ENCODE data around the gene LSR.

LSR gene

DNA sequence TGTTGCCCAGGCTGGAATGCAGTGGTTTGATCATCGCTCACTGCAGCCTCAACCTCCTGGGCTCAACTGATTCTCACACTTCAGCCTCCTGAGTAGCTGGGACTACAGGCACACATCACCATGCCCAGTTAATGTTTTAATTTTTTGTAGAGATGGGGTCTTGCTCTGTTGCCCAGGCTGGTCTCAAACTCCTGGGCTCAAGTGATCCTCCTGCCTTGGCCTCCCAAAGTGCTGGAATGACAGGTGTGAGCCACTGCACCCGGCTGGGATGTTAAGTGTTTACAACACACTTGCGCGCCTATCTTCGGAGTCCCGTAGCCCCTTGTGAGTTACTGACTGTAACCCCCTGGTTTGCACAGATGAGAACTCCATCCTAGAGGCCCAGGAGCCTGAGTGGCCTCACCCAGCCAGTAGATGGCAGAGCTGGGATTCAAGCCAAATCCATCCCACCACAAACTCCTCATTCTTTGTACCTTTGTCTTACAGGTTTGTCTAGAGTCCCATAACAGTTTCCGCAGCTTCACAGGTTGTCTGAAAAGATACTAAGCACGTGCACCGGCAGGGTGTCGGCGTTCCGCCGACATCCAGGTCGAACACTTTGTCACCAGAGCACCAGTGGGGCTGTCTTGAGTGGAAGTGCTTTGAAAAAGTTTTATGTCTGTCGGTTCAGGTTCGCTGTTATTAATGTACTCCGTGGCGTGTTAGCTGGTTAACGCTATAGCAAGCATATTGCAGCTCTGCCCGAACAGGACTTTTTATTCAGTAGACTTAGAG, 57.9 kb downstream of the LSR start:
- DNase-seq, result no peak

DNA sequence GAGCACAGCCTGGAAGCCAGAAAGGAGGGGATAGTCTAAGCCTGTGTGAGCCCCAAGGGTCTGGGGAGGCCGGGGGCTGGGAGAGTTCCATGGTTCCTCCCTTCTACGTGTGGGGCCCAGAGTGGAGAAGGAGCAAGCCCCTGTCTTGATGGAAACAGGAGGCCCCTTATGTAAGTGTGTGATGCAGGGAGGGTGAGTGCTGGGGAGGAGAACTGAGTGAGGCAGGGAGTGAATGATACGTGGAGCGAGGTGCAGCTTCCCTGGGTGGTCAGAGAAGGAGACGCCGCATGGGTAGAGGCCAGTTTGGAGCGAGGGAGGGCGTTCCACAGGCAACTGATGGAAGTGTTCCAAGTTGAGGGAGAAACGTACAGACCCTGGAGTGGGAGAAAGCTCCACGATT, 59.1 kb downstream of the LSR start:
- DNase-seq, result no peak

DNA sequence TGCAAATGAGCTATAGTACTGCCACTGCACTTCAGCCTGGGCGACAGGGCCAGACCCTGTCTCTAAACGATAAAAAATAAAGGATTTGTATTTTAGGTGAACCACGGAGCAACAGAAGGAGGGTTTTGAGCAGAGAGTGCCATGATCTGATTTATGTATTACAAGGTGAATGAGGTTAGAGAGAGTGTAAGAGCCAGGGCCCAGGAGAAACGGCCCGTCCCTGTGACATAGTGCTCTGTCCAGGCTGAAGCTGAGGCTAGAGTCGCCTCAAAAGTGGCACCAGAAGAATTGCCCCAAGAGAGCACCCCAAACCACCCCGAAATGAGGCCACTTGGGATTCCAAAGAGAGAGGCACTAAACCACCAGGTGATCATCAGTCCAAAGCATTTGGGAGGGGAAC, 60.1 kb downstream of the LSR start:
- DNase-seq, result no peak

DNA sequence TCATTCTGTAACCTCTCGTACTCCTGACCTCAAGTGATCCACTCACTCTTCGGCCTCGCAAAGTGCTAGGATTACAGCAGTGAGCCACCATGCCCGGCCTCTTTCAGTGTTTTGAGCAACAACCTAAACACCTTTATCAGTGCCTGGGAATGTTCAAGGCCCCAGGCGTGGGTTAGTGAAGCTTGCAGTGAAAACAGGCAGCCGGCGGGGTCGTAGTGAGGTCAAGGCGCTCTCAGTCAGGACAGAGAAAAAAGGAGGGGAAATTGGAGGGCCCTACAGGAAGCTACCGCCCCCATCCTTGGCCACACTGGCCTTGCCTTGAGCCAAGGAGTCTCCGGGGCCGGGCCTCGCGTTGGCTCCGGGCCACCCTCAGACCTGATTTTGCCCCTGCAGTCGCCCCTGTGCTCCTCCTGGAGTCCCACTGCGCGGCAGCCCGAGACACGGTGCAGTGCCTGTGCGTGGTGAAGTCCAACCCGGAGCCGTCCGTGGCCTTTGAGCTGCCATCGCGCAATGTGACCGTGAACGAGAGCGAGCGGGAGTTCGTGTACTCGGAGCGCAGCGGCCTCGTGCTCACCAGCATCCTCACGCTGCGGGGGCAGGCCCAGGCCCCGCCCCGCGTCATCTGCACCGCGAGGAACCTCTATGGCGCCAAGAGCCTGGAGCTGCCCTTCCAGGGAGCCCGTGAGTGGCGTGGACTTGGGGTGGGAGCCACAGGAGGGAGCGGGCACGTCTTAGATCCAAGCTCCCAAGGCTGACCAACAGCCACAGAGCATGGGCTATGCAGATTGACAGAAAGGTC, 60.9 kb downstream of the LSR start:
- no peak for DNase-seq

DNA sequence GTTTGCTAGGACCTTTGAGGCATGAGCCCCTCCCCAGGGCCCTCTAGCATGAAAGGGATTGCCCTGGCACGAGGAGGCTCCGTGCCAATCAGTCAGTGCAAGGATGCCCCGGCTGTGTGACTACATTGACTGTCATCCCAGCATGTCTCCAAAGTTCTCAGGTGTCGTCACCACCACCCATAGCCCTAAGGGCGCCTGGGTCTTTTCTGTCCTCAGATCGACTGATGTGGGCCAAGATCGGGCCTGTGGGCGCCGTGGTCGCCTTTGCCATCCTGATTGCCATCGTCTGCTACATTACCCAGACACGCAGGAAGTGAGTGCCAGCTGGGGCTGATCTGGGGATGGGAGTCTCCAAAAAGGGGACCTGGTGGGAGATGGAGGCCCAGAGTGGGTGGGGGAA, 61.5 kb downstream of the LSR start:
- no peak for DNase-seq

DNA sequence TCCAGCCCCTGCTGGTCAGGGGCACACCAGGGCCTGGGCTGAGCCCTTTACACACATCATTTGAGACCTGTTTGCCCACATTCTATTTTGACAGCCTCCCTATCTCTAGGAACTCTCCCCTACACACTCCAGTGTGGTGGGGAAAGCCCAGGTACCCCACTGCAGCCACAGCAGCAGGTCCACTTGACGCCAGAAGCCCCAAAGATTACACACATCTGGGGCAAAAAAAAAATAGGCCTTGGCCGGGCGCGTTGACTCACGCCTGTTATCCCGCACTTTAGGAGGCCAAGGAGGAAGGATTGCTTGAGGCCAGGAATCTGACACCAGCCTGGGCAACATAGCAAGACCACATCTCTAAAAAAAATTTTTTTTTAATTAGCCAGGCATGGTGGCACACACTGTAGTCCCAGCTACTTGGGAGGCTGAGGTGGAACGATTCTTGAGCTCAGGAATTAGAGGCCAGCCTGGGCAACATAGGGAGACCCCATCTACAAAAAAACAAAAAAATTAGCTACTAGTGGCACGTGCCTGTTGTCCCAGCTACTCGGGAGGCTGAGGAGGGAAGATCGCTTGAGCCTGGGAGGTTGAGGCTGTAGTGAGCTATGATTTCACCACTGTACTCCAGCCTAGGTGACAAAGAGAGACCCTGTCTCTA, 62.1 kb downstream of the LSR start:
- no peak for DNase-seq

DNA sequence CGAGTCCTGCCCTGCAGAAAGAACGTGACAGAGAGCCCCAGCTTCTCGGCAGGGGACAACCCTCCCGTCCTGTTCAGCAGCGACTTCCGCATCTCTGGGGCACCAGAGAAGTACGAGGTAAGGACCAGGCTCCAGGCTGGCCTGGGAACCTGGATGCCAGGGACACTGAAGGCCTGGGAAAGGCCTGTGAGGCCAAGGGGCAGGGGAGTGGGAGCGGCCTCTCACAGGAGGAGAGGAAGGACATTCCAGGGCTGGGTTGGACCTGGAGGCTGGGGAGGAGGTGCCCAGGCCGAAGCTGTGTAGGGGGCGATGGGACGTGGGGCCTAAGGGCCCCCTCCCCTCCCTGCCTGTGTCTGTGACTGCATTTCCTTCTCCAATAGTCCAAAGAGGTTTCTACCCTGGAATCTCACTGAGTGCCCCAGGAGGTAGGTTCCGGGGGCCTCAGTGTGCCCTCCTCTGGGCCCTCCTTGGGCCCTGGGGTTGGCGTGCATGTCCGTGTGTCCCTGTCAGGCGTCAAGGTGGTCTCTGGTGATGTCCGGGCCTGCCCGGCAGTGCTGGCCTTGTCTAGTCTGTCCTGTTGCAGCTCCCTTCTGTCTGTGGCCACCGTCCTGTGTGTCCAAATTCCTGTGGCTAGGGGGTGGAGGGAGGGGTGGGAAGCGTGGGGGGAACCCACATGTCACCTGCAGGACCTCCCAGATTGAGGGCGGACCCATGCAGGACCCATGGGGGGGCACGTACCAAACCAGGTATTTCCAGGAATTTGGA, 63.3 kb downstream of the LSR start:
- DNase-seq, result no peak

DNA sequence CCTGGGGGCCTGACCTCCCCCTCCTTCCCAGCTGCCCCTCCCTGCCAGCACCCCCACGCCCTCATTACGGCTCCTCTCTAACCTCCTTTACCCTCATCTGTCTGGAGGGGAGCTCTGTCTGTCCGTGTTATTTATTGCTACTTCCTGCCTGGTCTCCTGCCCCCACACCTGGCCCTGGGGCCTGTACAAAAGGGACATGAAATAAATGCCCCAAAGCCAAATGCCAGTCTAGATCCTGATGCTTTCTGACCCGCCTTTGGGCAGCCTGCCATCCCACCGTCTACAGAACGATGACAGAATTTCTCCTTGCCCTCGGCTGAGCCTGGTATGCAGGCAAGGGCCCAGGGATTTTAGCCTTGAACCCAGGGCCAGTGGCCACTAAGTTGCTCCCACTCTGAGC, 64.8 kb downstream of the LSR start:
- no peak for DNase-seq

DNA sequence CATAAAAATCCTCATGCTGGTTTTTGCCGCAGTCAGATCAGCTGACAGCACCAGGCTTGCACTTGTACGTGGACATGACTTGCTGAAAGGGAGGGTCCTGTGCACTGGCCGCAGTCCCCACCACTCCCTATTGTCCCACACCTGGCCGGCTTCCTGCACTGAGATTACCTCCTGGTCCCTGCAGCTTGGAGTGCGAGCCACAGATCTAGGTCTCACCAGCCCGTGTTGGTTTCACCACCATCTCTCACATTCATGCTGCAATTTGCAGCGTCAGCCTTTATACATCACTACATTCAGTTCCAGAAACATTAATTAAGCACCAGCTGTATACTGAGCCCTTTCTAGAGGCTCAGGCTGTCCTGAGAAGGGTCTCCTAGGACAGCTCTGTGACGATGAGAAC, 65.2 kb downstream of the LSR start:
- DNase-seq, result no peak

DNA sequence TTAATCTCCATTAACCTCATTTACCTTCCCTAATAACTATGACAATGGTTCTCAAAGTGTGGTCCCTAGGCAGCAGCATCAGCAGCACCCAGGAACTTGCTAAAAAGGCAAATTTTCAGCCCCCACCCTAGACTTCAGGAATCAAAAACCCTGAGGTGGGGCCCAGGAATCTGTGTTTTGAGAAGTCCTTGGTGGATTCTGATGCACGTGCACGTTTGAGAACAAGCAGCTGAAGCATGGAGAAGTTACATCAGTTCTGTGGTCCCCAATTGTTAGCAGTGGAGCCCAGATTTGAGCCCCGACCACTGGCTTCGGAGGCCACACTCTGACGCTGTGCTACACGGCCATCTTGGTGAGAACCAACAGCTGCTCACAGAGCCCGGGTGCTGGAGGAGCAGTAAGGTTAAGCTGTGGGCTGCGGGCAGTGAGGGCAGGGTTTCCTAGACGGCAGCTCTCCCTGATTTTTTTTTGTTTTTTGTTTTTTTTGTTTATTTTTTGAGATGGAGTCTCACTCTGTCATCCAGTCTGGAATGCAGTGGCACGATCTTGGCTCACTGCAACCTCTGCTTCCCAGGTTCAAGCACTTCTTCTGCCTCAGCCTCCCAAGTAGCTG, 66.2 kb downstream of the LSR start:
- DNase-seq, result no peak

DNA sequence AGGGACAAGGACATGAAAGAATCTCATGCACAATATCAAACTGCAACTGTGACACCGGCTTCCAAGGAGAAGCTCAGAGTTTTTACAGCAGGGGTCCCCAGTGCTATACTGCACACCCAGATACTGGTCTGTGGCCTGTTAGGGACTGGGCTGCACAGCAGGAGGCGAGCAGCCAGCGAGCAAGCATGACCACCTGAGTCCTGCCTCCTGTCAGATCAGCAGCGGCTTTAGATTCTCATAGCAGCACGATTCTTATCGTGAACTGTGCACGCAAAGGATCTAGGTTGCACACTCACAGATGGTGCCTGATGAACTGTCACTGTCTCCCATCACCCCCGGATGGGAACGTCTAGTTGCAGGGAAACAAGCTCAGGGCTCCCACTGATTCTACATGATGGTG, 67.1 kb downstream of the LSR start:
- DNase-seq, result no peak

DNA sequence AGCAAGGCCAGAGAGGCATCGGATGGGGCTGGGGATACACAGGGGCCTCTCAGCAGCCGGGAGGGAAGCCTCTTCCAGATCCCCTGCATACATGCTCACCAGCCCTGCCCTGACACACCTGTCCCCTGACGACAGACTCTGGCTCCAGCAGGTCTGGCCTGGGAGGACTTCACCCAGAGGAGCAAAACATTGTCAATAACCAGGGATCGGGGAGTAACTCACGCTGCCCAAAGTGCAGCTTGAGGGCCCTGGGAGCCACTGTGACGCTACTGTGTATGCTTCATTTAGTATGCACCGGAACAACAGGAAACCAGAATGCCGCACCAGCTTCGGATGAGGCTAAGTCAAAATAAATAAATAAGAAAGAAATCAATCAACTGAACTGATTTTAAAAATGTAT, 67.8 kb downstream of the LSR start:
- no peak for DNase-seq

Measured in NCI-H1048 (cell line).